Fibroblast of the aortic adventitia (primary cell): ENCODE data around the gene ZNF737. TPM values are rescaled to one million over a fixed set of nuclear protein-coding genes. Genes with fewer than 3 reads are reported as not detected.

Source experiments
- DNase-seq: peaks from one replicate; pipeline ENCODE4 v3.0.0-alpha.2; 2010; ENCODE audit warnings: low read depth
- H3K4me3 ChIP-seq: 2 replicates; pipeline ENCODE4 v1.5.1; 2011; ENCODE audit warnings: low read depth, mild to moderate bottlenecking, control low read depth, low read length, moderate library complexity
- CTCF ChIP-seq: IDR thresholded peaks from 2 replicates; pipeline ENCODE4 v1.5.1; 2011; ENCODE audit warnings: mild to moderate bottlenecking, low read length, control low read depth, inconsistent platforms; ENCODE audit not compliant: insufficient read depth
- total RNA-seq: library from RNA; depleted of rRNA; stranded (reverse); fragments of >200 nt; gene quantifications from 2 replicates; pipeline ENCODE4 v1.2.3, GENCODE V29; 2012; ENCODE audit warnings: low replicate concordance

The ZNF737 gene
- total RNA-seq, 1 donor: 4.8 TPM

GRCh38 chr19:20513189-20513904 lies 52.2 kb downstream of the ZNF737 start:
- no peak for DNase-seq
- TF ChIP-seq CTCF: no peak
- no peak overlapping the region for H3K4me3 ChIP-seq

- no peak for TF ChIP-seq CTCF
- no peak overlapping the region for H3K4me3 ChIP-seq
- peak; percentile 8 for DNase-seq
Measured at GRCh38 chr19:20503476-20503875, 62.1 kb downstream of the ZNF737 start.

Other genes starting within 250 kb of the ZNF737 start
- 7.1 and 18.9 TPM in 2 replicates for gene ZNF626, start 95.8 kb upstream of the ZNF737 start, total RNA-seq
- 4.0 and 5.0 TPM in 2 replicates for gene ZNF66, start 210.5 kb upstream of the ZNF737 start, total RNA-seq